ENCODE results near the gene RAB3C. TPM values are rescaled to one million over a fixed set of nuclear protein-coding genes. Genes with fewer than 3 reads are reported as not detected.

RAB3C gene
- total RNA-seq, 2 donors from 2014 or later, result not detected

DNA sequence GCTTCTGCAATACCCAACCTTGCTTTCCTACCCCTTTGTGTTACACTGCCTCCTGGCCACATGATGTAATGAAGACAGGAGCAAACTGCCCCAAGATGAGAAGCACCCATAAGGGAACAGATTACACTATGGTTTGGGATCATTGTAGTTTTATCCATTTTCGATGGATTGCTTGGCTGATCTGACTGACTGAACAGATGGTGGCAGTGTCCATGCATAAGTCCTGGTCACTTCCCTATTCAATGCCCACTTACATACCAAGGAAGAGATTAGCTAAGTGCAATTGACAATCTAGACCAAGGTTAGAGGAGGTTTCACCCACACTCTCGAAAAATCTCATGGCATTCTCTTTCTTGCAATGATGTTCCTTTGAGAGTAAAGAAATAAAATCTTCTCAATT, 319.9 kb downstream of the RAB3C start:
- H3K36me3 Mint-ChIP-seq (ENCODE audit: low read depth), result no peaks in the 10 kb centered on the region
- H3K9me3 Mint-ChIP-seq, result peaks cover 8% of the 10 kb centered on the region
- H3K27me3 Mint-ChIP-seq, result peaks cover 4% of the 10 kb centered on the region
- no peak overlapping the region for H3K27ac Mint-ChIP-seq
- ATAC-seq (replicated peaks), result no peak
- no peak overlapping the region for H3K4me3 Mint-ChIP-seq
- H3K4me1 Mint-ChIP-seq, result no peaks in the 10 kb centered on the region

DNA sequence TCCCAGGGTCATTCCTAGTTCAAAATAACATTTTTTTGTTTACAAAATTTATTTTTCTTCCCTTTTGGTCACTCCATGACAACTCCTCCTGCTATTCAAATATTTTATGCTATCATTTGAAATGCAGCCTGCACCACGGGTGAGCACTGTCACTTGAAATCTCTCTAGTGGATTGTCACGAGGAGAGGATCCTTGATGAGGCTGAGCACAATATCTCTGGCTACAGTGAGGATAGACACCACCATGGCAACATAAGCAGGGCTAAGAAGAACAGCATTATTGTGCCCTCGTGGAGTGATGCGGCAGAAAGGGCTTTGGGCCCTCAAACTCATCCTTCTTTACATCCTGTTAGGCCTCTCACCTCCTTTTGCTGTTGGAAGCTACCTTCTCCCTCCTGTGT, 321.9 kb downstream of the RAB3C start:
- no peak overlapping the region for H3K27ac Mint-ChIP-seq
- peaks cover 4% of the 10 kb centered on the region for H3K27me3 Mint-ChIP-seq
- no peak for ATAC-seq (replicated peaks)
- peaks cover 8% of the 10 kb centered on the region for H3K9me3 Mint-ChIP-seq
- no peaks in the 10 kb centered on the region for H3K4me1 Mint-ChIP-seq
- H3K36me3 Mint-ChIP-seq (ENCODE audit: low read depth), result no peaks in the 10 kb centered on the region
- no peak overlapping the region for H3K4me3 Mint-ChIP-seq

DNA sequence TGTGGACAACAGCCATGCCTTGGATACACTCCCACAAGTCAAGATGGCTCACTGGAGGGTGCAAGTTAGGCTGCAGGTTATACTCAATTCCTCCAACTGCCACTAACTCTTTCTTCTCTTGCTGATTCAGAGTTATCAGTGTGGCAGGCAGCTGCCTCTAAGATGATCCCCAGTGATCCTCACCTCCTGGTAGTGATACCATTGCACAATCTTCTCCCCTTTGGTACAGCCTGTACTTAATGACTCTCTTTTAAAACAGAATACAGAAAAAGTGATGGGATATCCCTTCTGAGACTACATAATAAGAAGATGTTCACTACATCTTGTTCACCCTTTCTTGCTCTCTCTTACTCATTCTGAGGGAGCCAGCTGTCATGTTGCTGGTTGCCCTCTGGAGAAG, 323.1 kb downstream of the RAB3C start:
- Mint-ChIP-seq H3K27me3 (peaks cover 4% of the 10 kb centered on the region), H3K4me1 (no peaks in the 10 kb centered on the region), H3K36me3 (ENCODE audit: low read depth) (no peaks in the 10 kb centered on the region), H3K4me3 (no peak overlapping the region), H3K9me3 (peaks cover 12% of the 10 kb centered on the region), H3K27ac (no peak overlapping the region)
- ATAC-seq (replicated peaks), result no peak

Other genes with a start within 250 kb of the RAB3C start
- gene PLK2, start 123.0 kb upstream of the RAB3C start, total RNA-seq, result 1 to 10 TPM; 3.4 to 4.9 TPM
- gene GAPT, start 91.6 kb upstream of the RAB3C start, total RNA-seq, result not detected

All from activated T-helper 17 cell treated with anti-CD3 and anti-CD28 coated beads, Interleukin-2, amount 50 U/mL, for 72 hours (primary cell).